Hippocampal formation (tissue), 2 donors: ENCODE measurements around the gene GANAB.
A peak's percentile ranks its signal among the peaks of the same experiment; 100 is the strongest.
"Not testable (repeated sequence)": the region's sequence is repeated elsewhere in the genome, so short reads cannot be mapped to it uniquely, and the experiment has no call there.

ENCODE experiments used
- DNase-seq, 2 donors: peaks; one replicate each; lab custom pipeline; 2025; lab: John Stamatoyannopoulos, UW

Gene GANAB

DNA sequence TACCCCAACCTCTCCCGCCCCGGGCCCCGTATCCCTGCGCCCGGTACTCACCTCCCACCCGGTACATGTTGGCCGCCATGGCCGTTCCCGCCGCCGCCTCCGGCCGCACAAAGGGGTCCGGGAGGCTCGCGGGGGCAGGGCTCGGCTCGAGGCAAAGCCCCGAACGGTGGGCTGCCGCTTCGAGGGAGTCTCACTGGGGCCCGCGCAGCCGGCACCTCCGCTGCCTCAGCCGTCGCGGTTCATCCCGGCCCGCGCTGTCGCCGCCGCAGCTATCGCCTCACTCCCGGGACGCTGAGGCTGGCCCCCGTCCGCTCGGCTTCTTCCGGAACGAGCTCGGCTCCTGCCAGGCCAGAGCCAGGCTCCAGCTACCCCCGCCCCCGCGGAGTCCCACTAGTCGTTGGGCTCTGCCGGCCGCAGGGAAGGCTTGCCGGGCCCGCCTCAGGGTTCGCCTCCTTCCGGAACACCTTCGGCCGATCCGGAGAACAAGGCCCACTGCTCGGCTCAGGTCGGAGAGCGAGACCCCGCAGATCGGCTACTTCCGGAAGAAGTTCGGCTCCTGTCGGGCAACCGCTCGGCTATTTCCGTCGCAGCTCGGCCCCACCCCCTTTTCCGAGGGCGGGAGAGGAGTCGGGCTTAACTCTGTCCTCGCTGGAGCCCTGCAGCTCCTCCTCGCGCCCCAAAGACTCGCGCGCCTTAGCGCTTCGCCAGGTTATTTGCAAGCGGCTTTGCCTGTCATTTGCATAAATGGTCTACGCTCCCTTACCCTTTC is 44.9 kb downstream of the GANAB start, which contains the start of gene MTA2:
Gene MTA2 (minus strand): TSS at position 494 of the 769 bp plus-strand sequence. CDS start 415 bp downstream, at position 79.
- DNase-seq: peak; percentile 94 to 96

DNA sequence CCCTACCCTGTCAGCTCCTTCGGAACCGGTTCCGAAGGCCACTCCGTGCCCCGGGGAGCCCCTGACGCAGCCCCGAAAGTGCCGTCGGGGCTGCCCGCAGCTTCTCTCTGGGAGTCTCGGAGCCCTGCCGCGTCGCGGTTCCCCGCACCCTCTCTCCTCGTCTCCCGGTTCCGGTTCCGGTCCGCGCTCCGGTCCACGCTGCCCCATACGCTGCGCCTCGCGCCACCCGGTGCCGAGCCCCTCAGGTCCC is 45.4 kb downstream of the GANAB start:
- DNase-seq: no peak

DNA sequence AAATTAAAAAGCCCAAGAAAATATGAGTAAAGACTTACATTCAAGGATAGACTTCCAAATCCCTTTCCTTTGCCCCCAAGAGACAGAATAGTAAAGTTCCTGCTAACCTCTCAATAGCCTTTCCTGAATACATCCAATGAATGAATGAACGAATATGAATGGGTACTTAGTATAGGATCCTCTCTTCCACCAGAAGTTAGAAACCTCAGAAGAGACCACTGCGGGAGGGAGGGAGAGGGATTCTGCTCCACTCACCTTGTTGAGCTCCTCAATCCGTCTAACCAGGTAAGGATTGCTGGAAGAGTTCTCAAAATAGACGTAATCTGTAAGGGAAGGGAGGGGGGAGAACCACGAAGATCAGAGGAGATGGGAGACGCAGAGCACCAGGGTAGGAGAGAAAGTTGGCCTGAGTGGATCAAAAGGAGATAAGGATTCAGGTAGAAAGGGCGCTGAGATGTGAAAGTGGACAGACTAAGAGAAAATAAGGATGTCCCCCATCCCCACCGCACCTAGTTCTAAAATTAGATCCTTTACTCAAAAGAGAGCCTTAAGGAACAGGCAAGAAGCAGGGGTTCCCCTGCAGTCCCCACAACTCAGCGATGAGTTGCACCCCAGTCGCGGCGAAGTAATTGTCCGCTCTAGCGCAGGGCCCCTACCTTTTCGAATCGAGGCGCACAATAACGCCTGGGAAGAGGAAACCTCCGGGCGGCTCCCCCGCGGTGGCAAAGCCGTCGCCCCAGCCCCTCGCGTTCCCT is 45.9 kb downstream of the GANAB start:
- DNase-seq: no peak

DNA sequence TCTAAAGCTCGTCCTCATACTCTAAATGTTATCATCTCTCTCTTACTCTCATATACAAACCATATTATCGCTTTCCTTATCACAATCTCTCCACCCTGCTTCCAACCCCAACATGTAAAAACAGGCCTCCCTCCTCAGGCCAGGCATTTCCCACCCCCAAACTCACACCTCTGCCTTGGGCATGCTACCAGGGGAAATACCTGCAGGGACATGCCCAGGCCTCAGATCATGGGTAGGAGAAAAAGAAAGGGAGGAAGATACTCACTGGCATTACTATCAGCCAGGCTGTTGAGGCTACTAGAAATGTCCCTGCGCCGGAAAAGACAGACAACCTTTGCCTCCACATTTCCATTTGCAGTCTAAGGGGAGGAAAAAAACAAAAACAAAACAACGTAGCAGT is 46.5 kb downstream of the GANAB start:
- DNase-seq: no peak

DNA sequence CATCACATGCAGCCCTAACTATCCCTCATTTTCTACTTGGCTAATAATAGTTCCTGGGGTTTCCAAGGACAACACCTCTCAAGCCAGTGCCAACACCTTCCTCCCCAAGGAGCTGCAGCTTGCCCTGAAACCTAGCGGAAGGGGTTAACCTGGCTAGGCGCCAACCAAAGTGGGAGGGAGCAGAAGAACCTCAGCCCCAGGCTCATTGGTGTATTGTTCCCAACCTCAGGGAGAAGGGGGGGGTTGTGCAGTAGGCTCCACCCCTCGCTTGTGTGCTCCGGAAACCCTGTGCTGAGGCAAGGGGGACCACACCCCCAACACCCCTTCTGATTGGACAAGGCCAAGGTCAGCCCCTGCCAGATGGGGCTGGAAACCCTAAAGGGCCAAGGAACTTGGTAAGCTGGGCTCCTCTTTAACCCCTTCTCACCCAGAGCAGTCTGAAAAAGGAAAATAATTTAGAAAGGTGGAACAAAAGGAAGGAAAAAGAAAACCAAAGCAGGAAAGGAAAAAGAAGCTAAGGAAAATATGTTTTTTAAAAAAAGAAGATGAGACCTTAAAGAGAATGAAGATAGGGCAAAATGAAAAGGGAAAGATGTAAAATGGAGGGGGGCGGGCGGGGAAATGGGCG is 47.2 kb downstream of the GANAB start:
- DNase-seq: peak; percentile 88 to 91

DNA sequence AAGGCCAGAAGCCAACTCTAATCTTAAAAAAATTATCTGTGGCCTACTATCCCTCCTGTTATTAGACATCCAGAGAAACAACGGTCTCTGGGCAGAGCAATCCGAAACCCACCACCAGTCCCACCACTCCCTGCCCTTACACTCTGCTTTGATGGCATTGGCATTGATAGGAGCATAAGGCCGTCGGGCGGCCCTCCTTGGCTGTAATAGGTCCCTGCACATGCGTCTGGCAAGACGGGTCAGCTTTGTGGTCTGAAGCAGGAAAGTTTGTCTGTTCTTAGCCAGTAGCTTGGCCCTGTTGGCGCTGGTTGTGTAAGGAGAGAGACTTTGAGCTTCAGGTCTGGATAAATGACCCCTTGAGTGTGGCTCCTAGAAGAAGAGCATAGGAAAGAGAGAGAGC is 51.3 kb downstream of the GANAB start:
- no peak for DNase-seq

DNA sequence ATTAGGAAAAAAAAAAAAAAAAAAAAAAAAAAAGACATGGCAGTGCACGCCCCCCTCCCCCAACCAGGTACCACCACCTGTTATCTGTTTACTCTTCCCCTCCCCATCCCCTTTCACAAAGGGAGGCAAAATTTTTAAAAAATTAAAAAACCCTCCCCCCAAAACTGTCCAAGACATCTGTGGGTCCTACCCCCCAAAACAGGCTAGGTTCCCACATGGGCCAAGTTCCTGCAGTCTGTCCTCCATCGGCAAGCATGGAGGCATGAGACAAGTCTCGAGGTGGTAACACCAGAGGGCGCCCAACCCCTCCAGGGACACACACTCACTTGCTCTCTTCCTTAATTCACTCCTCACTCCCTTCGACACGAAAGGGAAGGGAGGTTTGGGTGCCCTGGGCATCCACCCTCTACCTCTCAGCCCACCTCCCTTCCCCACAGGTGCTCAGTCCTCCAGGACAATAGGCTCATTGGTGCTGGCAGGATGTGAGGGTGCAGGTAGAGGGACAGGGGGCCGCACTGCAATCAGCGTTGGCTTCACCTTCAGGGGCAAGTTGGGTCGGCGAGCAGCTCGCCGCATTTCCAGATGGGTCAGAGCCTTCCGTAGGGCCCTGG is 52.9 kb downstream of the GANAB start:
- peak; percentile 45 to 63 for DNase-seq

DNA sequence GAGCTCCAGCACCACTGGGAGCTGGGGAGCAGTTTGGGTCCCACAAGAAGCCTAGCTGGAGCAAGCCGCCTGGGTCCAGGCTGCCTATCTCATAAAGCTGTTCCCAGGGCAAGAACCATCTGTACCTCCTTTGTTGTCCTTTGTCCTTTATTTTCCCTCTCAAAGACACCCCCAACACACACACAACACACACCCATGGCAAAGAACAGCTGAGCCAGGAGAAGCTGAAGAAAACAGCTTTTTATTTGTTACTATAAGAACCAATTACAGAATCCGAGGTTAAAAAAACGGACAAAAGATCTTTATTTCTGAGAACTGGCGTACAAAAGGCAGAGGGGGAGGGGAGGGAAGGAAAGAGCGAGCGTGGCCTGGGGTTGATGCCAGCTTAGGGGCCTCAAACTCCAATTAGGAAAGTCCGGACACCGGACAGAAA is 53.4 kb downstream of the GANAB start:
- peak; percentile 58 to 82 for DNase-seq

DNA sequence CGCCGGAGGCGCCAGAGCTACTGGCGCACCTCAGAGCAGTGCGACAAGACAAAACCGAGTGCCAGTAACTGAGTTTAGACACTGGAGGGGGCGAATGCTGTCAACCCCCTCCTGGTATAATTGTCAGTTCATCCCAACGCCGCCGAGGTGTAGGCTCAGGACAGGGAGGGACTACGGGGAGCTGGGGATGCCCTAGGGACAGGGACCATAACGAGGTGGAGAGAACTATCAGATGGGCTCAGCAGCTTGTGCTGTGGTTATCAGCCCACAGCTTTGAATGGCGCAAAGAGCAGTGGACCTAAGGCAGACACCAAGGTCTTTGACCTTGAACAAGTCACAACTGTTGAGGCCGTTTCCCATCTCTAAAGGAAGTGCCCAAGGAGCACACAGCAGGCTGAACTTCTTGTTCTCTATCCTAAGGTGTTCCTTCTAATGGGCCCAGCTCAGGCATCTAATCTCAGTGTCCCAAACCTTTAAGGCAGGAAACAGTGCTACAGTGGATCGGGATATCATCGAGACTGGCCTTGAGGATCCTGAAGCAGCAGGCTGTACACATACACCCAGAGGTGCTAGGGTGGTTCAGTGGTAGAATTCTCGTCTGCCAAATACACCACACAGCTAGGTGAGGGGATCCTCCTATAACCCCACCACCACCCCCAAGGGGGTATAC is 54.1 kb downstream of the GANAB start:
- no peak for DNase-seq

DNA sequence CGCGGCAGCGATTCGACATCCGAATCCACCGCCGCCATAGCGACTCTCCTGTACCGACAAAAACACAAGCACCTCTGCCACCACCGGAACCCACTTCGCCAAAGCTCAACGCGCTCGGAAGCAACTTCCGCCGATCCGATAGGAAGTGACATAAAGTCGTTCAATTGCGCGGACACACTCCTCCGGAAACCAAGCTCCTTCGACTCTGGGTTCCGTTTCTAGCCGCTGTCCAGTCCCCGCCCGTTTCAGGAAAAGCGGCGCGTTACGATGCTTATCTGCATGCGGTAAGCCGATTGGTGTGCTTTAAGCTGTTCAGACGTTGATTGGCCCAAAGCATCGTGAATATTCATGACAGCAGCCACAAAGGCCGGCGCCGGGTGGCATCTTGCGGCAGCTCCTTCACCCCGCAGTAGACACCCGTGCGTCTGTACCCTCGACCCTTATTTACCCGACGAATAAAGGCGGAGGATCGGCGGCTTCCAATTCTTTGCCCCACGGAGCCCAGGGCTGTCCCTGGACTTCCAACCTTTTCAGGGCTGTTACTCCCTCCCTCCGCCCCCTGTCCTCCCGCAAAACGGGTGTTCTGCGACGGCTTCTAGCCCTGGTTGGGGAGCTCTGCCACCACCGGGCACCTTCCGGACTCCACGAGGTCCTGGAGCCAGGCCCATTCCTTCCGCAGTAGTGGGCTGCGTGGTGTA is 54.8 kb downstream of the GANAB start, which contains the start of gene TUT1:
Gene TUT1 (minus strand): TSS at position 76 of the 698 bp plus-strand sequence. CDS start 38 bp downstream, at position 38.
- DNase-seq: peak; percentile 97 to 100

DNA sequence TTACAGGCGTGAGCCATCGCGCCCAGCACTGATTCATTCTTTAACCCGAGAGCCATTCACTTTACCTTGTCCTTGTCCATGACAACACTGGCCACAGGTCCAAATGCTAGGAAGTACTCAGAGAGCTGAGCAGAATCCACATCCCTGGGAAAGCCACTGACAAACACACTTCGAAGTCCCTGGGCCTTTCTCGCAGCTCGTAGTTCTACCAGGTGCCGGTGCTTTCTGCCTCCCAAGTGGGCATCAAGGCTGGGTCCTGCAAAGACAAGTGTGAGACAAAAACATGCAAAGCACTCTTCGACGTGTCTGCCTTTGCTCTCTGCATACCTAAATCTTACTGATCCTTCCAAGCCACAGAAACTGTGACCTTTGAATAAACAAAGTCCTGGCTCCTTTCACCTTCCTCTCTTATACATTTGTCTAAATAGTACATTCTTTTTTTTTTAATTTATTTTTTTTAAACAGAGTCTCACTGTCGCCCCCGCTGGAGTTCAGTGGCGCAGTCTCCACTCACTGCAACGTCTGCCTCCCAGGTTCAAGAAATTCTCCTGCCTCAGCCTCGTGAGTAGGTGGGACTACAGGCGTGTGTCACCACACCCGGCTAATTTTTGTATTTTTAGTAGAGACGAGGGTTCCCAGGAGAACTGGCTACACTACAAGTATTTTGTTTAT is 57.3 kb downstream of the GANAB start:
- no peak for DNase-seq

DNA sequence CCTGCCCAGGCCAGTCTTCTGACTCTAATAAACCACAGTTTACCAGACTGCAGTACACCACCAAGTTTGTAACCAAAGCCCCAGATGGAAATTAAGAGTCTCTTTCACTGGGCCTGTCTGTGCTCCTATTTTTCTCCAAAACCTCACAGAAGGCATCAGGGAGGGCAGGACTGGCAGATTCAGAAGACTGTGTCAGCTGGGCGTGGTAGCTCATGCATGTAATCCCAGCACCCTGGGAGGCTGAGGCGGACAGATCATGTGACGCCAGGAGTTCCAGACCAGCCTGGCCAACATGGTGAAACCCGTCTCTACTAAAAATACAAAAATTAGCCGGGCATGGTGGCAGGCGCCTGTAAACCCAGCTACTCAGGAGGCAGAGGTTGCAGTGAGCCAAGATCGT is 61.1 kb downstream of the GANAB start:
- not testable (repeated sequence) for DNase-seq

DNA sequence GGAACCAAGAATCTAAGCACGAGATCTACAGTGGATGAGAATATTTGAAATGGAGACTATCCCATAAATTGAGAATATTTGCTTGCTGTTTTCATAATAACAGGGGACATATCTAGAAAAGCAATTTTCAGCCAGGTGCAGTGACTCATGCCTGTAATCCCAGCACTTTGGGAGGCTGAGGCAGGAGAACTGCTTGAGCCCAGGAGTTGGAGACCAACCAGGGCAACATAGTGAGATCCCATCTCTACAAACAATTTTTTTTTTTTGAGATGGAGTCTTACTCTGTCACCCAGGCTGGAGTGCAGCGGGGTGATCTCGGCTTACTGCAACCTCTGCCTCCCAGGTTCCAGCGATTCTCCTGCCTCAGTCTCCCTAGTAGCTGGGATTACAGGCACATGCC is 64.7 kb downstream of the GANAB start:
- DNase-seq: not testable (repeated sequence)

DNA sequence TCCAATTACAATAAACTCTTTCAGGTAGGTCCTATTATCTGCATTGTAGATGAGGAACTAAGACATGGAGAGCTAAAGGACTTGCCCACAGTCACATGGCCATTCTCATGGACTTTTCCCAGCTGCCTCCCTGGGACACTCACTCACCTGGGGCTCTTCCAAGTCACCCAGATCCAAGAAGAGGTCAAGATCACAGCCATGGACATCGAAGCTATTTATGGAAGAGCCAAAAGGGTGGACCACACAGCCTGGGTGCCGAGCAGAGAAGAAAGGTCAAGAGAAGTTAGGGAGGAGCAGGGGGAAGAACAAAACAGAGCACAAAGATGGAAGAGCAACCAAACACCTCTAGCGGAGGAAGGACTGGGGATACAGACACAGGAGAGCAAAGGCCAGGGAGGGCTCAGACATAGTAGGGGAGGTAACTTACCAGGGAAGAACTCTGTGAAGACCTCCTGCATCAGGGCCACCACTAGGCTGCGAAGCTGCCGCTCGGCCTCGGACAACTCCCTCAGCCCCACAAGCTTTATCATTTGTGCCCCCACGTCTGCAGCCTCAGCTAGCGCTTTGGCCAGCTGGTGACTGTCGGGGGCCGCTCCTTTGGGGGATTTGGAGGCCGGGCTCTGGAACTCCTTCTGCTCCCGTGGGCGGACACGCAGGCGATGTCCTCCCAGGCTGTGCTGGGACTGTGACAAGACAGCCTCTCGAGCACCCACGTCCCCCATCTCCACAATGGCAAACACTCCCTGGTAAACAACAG is 65.3 kb downstream of the GANAB start:
- DNase-seq: no peak

DNA sequence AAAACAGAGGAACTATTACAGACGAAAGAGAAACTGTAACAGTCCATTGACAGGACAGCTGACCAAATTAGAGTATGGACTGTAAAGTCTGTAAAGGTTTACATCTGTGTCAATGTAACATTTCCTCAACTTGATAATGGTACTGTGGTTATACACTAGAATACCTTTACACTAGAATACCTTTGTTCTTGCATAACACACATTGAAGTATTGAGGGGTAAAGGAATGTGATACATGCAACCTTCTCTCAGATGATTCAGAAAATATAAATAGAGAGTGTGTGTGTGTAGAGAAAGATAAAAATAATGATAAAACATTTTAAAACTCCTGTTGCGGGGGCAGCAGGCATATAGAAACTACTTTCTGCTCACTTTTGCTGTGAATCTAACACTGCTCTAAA is 67.2 kb downstream of the GANAB start:
- DNase-seq: no peak

DNA sequence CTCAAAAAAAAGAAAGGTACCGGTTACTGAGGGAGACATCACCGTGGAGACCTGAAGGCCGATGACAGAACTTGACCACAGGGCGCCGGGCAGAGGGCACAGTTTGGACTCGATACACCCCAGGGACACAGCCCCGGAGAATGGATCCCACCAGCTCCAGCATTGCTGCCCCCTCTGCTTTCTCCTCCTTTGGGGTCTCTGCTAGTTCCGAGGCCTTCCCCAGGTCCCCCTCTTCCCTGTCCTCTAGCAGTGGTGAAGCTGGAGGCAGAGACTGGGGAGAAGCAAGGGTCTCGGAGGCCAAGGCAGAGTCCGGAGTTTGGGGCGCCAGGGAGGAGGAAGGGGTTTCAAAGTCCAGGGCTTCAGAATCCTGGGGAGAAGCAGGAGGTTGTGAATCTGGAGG is 67.9 kb downstream of the GANAB start:
- DNase-seq: no peak

DNA sequence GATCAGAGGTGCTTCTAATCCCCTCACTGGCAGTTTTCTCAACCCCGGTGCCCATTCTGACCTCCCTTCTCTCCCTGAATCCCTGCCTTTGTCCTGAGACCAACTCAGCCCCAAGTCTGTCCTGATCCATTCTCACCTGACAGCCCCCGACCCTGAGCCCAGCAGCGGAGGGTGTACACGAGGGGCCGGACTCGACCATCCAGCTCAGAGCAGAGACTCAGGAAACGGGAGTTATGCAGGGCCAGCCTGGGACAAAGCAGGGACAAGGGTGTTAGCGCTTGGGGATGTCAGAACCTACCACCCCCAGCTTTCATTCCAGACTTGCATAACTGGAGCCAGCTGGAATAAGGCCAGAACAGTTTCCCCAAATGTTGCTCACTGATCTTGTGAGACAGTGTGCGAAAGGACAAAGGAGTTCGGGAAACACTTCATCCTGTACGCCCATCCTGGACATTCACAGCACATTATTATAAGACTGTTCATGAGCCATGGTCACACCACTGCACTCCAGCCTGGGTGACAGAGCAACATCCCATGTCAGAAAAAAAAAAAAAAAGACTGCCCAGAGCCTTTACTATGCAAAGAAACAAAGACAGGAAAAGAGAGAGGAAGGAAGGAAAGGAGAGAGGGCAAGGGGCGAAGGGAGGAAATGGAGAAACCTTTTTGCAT is 69.2 kb downstream of the GANAB start:
- no peak for DNase-seq

DNA sequence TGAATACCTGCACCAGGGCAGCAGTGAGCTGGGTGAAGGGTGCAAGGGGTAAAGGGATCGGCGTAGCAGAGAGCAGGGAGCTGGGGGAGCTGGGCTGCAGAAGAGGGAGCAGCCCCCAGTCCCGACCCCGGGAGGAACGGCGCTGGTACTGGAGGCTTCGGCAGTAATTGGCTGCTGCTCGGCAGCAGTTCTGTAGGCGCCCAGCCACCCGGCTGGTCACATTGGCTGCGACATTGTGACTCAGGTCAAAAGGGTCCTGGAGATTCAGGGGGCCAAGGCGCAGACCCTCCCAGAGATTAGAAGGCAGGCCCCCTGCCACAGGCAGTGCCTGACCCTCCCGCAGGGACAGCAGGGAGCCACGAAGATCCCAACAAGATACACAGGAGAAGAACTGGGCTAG is 70.6 kb downstream of the GANAB start:
- DNase-seq: no peak

DNA sequence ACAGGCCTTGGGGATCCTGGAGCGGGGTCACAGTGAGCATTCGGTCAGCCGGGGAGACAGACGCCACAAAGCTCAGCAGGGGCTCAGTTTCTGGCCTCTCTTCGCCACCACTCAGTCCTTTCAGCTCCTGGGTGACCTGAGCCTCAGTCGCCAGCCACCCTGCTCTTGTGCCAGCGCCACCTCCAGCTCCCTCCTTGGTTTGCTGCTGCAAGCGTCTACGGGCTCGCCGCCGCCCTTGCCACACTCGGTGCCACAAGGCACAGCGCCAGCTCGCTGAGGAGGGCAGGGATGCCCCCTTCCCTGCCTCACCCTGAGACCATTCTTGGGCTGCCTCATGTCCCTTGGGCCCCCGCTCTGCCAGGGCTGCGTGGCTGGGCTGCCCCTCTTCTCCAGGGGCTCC is 71.3 kb downstream of the GANAB start:
- DNase-seq: no peak
